Stimulated activated CD4-positive, alpha-beta T cell treated with anti-CD3 and anti-CD28 coated beads, TNF-alpha, amount 100 ng/mL, for 4 hours (primary cell): ENCODE results near the gene SCART1.
"Not testable (repeated sequence)": the region's sequence is repeated elsewhere in the genome, so short reads cannot be mapped to it uniquely, and the experiment has no call there.

ENCODE experiments used
- DNase-seq, 3 experiments: peaks; one replicate each; pipeline ENCODE4 v3.0.0-alpha.2; 2020; ENCODE audit warnings: low read depth in 3 of 3

SCART1 gene

DNA sequence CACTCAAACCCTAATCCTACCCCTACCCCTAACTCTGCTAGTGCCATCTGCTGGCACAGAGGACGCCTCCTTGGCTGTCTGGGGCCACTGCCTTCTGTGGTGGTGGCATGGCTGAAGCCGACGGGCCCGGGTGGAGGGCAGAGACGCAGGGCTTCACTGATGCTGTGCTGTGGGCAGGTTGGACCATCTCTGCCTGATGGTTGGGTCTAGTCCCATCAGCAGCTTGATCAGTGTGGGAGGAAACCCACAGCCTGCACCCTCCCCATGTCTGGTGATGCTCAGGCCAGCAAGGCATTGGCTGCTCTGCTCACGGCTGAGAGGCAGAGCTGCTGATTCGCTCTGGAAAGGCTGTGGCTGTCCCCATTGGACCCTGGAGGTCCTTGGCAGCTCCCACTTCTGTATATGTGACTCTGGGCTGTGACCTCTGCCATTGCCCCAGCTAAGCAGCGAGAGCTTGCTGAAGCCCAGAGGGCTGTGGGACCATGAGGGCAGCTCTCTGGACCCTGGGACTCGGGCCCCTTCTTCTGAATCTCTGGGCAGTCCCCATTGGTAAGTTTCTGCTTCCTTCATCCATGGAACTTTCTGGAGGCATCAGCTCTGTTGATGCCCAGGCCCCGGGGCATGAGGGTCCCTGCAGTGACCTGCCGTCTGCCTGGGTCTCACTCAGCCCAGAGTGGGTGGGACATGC lies at the start of gene SCART1:
TSS of gene SCART1 (plus strand) at position 430 of the 688 bp plus-strand sequence. CDS start at position 483, 53 bp downstream.
- DNase-seq, result no peak

- DNase-seq, result no peak
These were observed 48.5 kb upstream of the SCART1 start for GRCh38 chr10:133405272-133405671.

DNA sequence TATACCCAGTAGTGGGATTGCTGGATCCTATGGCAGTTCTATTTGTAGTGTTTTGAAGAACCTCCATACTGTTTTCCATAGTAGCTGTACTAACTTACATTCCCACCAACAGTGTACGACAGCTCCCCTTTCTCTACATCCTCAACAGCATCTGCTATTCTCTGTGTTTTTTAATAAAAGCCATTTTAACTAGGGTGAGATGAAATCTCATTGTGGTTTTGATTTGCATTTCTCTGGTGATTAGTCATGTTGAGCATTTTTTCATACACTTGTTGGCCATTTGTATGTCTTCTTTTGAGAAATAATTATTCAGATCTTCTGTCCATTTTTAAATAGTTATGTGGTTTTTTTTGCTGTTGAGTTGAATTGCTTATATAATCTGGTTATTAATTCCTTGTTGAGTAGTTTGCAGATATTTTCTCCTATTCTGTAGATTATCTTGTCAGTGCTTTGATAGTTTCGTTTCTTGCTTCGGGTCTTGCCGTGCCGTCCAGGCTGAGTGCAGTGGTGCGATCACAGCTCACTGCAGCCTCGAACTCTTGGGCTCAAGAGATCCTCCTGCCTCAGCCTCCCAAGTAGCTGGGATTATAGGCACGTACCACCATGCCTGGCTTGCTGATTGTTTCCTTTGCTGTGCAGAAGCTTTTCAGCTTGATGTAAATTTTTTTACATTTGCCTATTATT lies 47.8 kb upstream of the SCART1 start:
- no peak for DNase-seq

GRCh38 chr10:133411523-133412380 lies 42.0 kb upstream of the SCART1 start:
- DNase-seq, result no peak

DNA sequence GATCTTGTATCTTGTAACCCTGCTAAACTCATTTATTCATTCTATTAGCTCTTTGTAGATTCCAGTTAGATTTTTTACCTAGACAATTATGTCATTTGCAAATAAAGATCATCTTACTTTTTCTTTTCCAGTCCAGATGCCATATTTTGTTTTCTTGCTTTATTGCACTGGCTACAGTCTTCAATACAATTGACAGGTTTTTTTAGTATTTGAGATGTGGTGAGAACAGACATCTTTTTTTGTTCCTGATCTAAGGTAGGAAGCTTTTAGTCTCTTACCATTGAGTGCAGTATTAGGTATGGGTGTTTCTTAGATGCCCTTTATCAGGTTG lies 41.4 kb upstream of the SCART1 start:
- DNase-seq, result no peak

- DNase-seq, result not testable (repeated sequence)
These were observed 39.3 kb upstream of the SCART1 start for GRCh38 chr10:133414401-133414800.

- DNase-seq, result no peak
These were observed 38.0 kb upstream of the SCART1 start for GRCh38 chr10:133415752-133416151.

- no peak for DNase-seq
These were observed 35.3 kb upstream of the SCART1 start for GRCh38 chr10:133418289-133418993.

DNA sequence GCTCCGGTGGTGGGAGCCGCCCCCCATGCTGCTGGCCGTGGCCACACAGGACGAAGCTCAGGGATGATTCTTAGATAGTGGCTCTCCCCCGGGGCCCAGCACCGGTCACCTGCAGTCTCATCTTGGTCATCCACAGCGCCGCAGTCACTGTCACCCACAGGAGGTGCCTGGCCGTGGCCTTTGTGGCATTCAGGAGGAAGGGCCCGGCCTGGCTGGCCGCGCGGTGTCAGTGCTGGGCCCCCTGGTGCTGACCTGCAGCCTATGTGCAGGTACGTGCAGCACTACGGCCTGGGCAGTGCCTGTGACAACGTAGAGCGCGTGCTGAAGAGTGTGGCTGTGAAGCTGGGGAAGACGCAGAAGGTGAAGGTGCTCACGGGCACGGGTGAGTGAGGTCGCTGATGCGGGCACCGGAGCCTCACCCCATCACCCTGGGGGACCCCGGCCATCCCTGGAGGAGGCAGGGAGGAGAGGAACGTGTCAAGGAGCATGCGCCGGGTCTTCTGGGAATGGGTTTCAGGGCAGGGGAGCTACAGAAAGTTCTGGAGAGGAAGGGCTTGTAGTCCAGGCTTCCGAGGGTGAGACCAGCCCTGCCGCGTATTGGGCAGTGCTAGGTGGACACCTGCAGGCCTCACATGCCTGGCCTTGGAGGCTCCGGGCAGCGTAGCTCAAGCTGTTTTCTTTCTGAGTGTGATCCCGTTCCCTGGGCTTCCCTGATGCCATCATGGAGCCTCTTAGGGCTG lies 34.4 kb upstream of the SCART1 start:
- DNase-seq, result no peak

DNA sequence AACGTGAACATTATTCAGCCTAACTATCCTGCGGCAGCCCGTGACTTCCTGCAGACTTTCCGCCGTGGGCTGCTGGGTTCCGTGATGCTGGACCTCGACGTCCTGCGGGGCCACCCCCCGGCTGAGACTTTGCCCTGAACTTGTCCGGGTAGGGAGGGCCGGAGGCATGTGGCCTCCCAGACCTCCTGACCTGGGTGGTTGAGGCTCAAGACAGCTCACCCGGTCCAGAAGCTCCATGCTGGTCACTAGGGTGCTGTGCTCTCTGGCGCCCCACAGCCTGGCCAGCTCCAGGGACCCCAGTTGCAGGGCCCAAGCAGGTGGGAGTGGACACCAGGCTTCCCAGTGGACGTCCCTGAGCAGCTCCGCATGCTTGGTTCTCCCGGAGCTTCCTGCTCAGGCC lies 33.7 kb upstream of the SCART1 start:
- no peak for DNase-seq

- DNase-seq, result no peak
These were observed 33.2 kb upstream of the SCART1 start for GRCh38 chr10:133420579-133420978.

DNA sequence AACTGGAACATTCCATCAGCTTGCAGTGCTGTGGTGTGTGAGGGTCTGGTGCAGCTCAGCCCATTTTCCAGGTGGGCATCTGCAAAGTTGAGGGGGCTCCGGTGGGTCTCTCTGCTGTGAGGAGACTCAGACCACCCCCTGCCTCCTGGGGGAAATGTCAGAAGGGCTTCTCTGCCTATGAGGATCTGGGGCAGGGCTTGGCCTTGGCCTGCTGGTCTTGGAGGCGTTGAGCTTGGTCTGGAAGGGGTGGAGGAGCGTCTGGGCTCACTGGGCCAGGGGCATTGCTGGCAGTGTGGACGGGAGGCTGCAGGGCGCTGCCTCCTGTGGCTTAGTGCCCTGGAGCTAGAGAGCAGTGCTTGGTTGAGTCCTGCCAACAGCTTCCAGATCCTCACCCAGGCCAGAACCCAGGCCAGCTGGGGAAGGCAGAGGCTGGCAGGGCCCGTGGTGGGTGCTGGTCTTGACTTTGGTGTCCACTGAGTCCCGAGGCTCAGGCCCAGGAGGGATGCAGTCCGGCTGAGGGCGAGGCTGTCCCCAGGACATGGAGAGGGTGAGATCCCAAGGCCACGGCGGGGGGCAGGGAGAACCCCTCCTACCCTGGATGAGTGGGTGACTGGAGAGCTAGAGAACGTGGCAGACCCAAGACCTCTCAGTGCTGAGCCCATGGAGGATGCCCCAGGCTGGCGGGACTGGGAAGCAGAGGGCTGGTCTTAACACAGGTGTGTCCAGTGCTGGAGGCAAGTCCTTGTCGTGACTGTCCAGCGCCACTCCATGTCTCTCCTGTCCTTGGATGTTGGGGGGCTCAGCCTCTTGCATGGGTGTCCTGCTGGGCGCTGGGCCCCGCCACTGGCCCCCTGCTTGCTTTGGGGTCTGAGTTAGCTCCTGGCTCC lies 32.2 kb upstream of the SCART1 start:
- DNase-seq, result no peak

GRCh38 chr10:133422223-133422806 lies 31.4 kb upstream of the SCART1 start:
- DNase-seq, result no peak

DNA sequence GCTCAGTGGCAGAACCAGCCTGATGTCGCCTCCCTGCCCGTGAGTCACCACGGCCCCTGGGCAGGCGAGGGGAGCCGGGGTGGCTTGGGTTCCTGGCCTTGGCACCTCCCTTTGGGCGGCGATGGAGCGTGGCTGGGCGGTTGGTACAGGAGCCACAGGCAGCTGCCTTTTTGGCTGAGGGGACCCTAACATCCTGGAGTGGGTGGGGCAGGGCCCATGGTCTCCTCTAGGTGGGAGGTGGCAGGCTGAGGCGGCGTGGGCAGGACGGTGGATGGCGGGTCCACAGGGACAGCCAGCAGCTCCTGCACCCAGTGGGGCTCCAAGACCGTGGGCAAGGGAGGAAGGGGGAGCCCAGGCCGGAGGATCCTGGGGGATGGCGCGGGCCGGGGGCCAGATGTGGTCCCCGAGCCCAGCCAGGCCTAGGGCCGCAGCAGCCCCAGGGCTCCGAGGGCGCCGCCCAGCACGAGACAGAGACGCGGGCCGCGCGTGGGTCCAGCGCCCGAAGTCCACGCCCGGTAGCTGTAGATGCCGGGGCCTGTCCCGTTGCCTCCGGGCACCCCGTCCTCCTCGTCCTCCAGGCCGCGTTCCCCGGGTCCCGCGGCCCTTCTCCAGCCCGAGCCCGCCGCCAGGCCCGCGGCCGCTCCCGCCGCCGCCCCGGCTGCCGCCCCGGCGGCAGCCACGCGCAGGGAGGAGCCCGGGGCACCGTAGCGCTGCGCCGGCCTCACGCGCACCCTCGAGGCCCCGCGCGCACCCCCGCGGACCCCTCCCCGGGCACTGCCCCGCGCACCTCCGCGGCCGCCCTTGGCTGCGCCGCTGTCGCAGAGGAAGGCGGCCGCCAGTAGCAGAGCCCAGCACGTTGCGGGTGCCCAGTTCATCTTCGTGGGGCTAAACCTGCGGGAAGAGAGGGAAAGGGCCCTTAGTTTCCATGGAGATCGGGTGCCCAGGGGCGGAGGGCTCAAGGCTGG lies 30.7 kb upstream of the SCART1 start:
- no peak for DNase-seq

DNA sequence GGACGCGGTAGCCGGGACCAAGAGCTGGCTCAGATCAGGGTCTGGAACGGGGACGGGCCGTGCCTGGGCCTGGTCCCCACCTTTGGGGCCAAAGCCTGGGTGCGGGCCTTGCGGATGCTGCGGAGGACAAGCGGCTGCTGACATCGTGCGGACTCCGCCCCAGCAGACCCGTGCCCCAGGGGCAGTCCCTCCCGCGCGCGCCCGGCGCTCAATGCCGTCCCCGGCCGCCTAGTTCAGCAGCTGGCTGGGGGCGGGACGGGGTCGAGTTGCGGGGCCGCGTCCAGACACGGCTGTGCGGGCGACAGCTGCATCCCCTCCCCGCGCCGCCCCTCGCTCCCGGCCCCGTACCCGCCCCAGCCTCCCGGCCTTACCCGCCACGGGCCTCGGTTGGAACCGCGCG lies 29.6 kb upstream of the SCART1 start:
- DNase-seq, result not testable (repeated sequence)

DNA sequence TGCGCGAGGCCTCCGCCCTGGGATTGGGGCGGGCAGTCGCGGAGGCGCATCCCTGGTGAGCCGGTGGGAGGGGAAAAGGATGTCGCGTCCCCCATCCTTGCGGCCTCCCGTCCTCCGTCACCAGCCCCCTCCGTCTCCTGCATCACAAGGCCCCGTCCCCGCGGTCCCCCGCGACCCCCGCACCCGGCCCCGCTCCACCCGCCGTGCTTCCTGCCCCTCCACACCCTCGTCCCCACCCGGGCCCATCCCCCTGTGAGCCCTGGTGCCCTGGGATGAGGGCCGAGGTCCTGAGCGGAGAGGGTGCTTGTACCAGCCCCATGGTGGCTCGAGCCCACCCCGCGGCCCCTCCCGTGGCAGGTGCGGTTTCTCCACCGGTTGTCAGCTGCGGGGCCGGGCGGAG lies 29.1 kb upstream of the SCART1 start, which contains the start of gene SPRN:
TSS of gene SPRN (minus strand) at position 25 of the 400 bp plus-strand sequence. CDS start 944 bp downstream, outside the sequence.
- not testable (repeated sequence) for DNase-seq

- DNase-seq, result not testable (repeated sequence)
These were observed 24.2 kb upstream of the SCART1 start for GRCh38 chr10:133429571-133429970.

- not testable (repeated sequence) for DNase-seq
These were observed 21.7 kb upstream of the SCART1 start for GRCh38 chr10:133431888-133432613.
